ENCODE data around the gene MZF1.
"Not testable (repeated sequence)": the region's sequence is repeated elsewhere in the genome, so short reads cannot be mapped to it uniquely, and the experiment has no call there.

The MZF1 gene

DNA sequence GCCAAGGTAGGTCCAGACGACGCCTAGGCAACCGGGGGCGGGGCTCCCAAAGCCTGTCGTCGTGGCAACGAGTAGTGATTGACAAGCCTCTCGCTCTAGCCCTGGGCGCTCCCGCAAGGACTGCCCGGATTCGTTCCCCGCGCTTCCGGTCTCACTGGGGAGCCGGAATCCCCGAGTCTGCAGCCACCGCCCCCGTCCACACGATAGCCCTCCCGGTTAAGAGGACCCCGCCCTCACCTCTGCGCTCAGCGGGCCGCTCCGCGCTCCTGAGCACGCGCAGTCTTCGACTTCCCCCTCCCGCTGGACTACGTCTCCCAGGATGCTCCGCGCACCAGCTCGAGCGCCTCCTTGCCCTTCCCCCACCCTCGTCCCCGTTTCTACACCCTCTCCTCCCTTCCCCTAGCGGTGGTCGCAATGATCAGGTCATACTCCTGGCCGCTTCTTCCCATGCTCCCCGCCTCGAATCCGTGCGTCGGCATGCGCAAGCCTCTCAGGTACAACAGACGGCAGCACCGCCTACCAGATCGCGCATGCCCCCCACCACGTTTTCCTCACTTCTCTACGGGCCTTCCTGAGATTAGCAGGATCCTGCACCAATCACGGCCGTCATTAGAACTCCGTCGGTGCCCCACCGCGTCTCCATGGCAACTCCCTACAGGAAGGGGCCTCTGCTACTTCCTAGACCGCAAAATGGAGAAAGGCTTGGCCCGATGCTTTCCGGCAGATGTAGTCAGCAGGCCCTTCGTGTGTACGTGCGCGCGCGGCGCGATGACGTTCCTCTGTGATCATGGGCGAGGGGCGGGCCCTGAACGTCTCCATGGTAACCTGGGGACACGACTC lies at the start of gene MZF1:
Gene MZF1 (minus strand): TSS at position 518 of the 840 bp plus-strand sequence. CDS start 1,946 bp downstream, outside the sequence.
- DNase-seq: no peak

DNA sequence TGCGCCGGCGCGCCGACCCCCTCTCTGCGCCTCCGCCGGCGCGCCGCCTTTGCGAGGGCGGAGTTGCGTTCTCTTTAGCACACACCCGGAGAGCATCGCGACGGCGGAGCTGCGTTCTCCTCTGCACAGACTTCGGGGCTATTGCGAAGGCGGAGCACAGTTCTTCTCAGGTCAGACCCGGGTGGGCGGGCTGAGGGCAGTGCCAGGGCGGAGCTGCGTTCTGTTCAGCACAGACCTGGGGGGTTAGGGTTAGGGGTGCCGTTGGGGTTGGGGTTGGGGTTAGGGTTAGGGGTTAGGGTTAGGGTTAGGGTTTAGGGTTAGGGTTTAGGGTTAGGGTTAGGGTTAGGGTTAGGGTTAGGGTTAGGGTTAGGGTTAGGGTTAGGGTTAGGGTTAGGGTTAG lies 34.1 kb upstream of the MZF1 start:
- DNase-seq: not testable (repeated sequence)

DNA sequence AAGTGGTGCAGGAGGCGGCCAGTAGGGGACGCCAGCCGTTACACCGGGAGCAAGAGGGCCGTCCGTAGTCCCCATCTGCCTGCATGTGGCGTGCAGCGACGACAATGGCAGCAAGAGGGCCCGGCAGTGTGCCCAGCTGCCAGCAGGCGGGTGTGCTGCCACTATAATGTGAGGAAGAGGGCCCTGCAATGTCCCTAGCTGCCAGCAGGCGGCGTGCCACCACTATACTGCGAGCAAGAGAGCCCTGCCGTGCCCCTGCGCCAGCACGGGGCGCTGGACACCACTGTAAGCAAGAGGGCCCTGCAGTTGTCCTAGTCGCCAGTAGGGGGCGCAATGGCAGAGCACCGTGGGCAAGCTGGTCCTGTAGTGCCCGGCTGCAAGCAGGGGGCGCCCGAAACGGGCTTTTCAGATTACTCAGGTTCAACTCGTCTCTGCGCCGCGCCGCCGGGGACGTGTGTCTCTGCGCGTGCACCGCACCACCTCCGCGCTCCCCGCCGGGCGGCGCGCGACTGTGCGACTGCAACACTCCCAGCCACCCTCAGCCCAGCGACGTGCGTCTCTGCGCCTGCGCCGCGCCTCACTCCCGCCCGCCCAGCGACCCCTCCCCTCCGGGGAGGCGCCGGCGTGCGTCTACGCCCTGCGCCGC lies 33.2 kb upstream of the MZF1 start:
- not testable (repeated sequence) for DNase-seq

DNA sequence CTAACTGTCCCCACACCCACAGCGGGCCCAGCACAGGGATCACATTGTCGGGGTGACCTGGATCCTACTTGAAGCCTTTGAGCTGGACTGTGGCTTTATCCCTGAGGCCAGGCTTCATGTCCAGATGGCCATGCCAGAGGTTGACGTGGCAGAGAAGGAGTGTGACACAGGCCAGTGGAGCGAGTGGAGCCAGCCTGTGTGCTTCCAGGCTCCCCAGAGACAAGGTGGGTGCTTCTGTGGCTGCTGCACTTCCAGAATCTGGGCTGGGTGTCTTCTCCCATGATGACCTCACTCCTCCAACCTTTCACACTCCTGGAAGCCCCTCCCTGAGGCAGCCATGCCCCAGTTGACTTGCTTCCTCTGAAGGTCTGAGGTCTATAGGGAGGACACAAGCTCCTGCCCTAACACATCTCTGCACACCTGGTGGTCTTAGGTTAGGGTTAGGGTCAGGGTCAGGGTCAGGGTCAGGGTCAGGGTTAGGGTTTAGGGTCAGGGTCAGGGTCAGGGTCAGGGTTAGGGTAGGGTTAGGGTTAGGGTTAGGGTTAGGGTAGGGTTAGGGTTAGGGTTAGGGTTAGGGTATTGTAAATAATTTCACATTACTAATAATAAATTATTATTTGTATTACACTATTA lies 13.1 kb upstream of the MZF1 start:
- DNase-seq: no peak

DNA sequence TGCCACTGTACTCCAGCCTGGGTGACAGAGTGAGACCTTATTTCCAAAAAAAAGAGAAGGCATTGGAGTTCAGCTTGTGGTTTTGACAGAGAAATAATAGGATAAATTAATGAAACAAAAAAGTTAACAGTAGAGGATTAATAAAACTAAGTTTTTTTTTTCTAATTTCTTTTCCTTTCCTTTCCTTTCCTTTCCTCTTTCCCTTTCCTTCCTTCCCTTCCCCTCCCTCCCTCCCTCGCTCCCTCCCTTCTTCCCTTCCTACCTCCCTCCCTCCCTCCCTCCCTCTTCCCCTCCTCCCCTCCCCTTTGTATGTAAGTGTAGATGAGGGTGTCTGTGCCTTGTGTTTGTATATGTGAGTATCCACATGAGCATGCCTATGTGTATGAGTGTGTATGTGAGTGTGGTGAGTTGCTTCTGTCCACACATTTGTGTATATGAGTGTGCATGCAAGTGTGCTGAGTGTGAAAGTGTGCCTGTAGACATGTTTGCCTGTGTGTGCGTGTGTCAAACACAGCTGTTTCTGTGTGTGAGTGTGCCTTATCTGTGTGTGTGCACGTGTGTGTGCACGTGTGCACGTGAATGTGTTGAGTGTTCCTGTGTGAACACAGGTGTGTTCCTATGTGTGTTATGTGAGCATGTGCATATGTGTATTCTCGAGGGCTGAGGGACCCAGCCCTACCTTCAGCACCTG lies 12.5 kb upstream of the MZF1 start:
- no peak for DNase-seq

DNA sequence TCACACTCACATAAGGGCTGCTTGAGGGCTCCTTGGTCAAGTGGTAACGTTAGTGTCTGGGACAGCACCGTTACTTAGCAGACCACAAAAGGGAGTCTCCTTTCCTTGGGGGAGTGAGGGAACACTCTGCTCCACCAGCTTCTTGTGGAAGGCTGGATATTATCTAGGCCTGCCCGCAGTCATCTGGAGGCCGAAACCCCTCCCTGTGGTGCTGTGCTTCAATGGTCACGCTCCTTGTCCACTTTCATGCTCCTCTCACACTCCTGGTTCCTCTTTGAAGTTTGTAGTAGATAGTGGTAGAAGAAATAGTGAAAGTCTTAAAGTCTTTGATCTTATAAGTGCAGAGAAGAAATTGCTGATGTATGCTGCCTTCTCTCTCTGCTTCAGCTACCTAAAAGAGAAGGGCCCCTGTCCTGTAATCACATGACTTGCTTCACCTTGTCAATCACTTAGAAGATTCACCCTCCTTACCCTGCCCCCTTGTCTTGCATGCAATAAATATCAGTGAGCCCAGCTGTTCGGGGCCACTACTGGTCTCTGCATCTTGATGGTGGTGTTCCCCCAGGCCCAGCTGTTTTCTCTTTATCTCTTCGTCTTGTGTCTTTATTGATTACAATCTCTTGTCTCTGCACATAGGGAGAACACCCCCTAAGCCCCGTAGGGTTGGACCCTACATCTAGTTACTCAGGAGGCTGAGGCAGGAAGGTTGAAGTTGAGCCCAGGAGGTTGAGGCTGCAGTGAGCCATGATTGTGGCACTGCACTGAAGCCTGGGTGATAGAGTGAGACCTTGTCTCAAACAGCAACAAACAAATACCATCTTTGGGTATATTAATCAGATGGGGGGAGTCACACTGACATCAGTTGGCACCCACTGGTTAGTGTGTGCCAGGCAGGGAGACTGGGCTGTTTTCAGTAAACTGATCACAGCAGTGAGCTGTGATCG lies 11.6 kb upstream of the MZF1 start:
- no peak for DNase-seq

DNA sequence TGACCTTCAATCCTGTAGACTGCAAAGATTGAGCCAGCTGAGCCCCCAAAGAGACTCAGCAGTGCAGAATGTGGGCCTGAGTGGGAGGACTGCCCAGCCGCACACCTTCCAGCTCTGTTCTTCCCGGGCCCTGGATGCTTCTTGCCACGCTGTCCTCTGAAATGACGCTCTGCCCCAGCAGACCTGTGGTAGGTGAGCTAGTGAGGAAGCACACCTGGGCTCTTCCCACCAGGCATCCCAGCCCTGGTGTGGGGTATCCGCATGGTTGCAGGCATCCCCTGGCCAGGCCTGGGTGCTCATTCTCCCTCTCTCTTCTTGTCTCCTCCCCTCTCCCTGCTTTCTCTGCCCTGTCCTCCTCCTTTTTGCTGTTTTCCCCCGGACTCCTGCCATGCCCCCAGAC lies 9.8 kb upstream of the MZF1 start:
- DNase-seq: no peak

DNA sequence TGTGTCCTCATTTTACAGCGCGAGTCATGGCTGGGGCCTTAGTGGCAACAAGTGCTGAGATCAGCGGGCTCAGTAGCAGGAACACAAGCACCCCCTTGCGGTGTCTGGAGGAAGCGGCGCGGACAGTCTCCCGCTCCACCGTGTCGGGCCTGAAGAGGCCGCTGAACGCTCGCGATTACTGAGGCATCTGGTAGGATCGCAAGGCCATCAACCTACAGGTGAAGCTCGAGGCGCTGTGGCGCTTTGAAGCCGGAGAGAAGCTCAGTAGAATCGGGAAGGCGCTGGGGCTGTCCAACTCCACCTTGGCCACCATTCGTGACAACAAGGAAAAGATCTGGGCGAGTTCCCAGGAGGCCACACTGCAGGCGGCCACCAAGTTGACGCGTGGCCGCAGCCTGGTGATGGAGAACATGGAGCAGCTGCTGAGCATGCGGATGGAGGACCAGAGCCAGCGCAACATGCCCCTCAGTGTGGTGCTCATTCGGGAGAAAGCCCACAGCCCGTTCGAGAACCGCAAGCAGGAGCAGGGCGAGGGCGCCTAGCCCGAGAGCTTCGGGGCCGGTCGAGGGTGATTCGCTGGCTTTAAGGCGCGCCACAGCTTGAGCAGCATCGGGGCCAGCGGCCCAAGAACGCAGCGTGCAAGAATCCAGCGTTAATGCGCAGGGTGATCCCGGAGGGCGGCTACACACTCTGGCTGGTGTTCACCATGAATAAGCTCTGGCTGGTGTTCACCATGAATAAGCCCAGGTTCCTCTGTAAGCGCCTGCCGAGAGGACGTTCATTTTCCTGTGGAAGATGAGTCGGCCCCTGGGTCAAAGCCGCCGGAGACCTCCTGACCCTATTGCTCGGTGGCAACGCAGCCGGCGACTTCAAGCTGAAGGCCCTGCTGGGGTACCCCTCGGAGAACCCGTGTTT lies 8.3 kb upstream of the MZF1 start:
- DNase-seq: no peak

DNA sequence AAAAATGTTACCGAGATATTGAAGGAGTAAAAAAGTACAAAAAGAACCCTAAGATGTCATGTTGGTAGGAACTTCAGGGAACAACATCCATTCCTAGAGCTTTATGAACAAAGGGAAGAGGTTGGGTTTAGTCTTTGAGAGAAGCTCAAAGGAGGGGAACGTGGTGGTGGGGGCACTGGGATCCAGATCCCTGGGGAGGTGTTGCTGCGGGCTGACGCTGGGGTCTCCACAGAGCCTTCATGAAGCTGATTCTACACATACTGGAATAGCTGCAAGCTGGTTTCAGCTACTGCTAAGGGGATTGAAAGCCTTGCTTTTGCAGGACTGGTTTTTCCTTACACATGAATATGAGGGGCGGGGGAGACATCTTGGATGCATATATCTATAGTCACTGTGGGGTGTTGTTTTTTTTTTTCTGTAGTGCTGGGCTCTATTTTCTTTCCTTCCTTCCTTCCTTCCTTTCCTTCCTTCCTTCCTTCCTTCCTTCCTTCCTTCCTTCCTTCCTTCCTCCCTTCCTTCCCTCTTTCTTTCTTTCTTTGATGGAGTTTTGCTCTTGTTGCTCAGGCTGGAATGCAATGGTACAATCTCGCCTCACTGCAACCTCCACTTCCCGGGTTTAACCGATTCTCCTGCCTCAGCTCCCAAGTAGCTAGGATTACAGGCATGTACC lies 6.5 kb upstream of the MZF1 start:
- no peak for DNase-seq

DNA sequence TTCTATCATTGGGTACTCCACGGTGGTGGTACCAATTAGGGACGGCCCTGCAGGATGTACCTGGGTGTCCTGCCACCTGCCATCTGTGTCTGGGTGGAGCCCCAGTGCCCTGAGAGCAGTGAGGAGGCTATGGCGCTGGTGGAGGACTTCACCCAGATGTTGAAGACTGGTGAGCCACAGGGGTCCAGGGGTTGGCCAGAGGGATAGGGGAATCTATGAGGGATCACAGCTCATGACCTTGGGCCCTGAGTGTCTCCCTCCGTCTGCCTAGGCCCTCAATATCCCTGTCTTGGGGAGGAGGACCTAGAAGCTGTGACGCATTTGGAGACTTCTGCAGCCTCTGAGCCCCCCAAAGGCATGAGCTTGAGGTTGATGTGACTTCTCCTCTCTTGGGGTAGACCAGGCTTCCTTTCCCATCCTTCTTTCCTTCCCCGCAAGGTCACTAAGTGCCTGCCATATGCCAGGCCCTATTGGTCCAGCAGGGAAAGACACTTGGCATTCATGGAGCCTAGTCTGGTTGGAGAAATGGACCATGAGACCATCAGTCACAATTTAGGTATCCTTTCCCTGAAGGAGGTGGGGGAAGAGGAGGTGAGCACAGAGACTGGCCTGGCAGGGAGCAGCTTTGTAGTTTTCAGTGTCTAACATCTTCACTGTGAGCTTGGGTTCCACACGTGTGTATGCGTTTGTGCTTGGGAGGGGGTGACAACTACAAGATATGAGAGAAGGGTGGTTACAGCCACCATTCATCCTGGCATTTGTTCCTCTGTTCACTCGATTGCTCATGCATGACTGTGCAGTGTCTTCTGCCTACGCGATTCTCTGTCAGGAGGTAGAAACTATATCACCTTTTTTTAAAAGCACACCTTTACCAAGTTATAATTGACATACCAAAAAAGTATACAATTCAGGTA lies 5.1 kb upstream of the MZF1 start:
- no peak for DNase-seq

DNA sequence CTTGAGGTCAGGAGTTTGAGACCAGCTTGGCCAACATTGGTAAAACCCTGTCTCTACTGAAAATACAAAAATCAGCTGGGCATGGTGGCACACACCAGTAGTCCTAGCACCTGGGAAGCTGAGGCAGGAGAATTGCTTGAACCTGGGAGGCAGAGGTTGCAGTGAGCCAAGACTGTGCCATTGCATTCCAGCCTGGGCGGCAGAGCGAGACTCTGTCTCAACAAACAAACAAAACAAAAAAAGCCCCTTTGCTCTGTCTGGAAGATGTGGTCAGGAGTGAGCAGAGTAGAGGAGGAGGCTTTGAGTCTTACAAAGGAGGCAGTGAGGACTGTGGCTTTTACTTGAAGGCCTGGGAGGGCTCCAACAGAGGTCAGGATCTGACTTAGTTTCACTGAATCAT lies 4.4 kb upstream of the MZF1 start:
- not testable (repeated sequence) for DNase-seq

DNA sequence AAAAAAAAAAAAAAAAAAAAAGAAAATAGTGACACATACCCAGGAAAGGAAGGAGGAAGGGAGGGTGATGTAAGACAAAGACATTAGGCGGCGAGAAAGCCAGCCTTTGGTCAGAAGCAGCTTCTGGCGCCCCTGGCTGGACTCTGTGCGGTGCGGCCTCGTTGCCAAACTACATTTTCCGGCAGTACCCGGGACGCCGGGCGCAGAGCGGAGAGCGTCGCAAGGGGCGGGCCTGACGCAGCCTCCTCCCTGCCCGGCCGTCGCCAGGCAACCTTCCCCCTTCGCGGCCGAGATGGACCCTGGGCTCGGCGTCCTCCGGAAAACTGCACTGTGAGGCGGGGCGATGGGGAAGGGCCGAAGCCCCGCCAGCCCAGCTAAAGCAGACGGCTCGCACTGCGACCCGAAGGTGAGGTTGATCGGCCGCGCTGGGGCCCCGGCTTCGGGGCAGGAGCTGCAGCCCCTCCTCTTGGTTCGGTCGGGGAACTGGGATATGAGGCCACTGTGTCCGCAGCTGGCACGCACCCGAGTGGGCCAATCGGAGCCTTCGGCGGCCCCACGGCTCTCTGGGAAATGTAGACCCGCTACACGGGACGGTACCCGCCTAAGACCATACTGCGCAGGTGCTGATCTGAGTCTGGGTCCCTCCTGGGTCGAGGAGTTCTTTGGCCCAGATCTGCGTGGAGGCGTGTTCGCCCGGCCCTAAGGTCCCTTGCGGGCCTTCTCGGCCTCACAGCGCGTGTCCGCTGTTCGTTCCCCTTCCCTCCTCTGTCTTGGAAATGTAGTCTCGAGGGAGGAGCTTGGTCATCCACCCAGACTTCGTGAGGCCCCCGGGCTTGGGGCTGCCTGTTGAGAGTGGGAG lies 2.3 kb upstream of the MZF1 start:
- no peak for DNase-seq

DNA sequence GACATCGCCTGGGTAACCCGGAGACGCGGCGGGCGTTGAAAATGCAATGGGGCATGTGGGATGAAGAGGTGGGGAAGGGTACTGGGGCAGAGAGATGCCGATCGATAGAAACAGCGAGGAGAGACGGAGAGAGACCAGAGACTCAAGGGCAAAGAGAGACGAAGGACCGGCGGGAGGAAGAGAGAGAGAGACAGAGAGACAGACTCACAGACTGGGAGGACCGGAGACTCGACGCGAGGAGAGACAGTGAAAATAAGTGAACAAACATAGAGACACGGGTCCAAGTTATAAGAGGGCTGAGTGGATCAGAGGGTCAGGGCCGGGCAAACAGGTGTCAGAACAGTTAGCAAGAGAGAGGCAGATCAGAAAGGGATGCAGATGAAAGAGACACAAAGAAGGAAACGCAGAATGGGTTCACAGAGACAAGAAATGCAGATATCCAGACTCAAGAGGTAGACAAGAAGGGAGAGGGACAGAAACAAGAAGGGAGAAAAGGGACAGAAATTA lies 576 bp upstream of the MZF1 start:
- DNase-seq: no peak

DNA sequence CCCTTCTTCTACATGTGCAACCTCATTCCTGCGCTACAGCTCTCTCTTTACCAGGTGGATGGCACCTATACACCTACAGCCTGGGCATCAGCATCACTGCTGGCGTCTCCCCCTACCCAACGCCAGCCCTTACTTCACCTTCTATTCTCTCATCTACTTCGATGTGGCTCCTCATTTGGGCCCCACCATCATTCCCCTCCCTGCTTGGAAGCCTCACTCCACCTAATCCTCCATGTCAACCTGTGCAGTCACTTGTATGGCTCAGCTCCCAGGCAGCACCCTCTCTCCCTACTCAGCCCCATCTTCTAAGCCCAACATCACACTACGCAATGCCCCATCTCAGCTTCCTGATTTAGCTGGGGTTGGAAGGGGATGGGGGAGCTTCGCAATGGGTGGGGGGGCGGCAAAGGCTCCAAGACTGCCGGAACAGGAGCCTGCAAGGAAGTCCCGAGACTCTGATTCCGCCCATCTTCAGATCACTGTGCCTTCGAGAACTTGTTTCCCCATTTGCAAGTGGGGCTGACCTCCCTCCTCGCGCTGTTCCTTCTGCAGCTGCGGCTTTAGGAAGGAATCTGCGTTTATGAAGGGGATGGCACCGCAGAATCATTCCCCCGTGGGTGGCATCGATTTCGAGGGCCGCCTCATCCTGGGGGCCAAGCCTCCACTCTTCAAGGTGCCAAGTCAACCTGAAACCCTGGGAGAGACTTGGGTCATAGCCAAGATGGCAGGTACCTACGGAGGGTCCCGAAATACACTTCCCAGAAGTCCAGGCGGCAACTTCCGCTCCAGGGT lies 913 bp downstream of the MZF1 start:
- DNase-seq: no peak

DNA sequence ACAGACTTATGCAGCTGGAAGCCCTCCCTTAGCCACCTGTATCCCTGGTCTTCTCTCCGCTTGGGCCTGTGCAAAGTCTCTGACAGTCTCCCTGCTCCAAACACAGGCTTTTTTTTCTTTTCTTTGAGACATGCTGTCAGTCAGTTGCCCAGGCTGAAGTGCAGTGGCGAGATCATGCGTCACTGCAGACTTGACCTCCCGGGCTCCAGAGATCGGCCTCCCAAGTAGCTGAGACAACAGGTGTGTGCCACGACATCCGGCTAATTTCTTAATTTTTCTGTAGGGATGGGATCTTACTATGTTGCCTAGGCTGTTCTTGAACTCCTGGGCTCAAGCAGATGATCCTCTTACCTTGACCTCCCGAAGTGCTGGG lies 1.6 kb downstream of the MZF1 start:
- DNase-seq: no peak

DNA sequence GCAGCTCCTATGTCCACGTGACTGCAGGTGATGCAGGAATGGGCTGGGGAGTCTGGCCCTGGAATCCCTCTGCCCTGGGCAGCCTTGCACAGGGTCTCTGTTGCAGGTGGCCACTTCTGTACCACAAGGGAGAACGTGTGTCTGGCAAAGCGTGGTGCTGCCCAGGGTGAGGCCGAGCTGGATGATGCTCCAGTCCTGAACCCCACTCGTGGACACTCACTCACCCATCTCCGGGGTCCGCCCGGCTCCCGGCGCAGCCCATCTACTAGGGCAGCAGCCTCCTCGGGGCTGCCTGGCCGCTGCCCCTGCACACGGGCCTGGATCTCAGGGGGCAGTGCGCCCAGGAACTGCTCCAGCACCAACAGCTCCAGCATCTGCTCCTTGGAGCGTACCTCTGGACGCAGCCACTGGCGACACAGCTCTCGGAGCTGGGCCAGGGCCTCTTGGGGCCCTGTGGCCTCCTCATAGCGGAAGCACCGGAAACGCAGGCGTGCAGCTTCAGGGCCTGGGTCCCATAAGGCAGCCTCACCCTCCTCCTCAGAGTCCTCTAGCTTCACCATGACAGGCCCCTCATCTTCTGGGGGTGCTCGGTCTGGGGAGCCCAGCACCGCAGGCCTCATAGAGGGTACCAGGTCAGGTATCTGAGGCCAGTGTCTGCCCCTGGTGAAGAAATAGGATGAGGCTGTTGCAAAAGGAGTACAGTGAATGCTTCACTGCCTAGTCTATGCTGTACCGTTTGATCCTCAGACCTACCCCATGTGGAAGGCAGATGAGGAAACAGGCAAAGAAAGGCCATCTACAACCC lies 2.2 kb downstream of the MZF1 start:
- no peak for DNase-seq

Measured in NCI-H187 treated with DMSO at 0.1 percent for 48 hours (cell line).